HG02943 (cell line): ENCODE measurements around the gene EMP1.
"Not testable (repeated sequence)": the region's sequence is repeated elsewhere in the genome, so short reads cannot be mapped to it uniquely, and the experiment has no call there.

Experiments
- ATAC-seq: cut with Tn5 transposase; IDR thresholded peaks from one replicate; pipeline ENCODE4 v1.9.1; 2021; ENCODE audit warnings: mild to moderate bottlenecking, low read depth, moderate library complexity; ENCODE audit not compliant: unreplicated experiment

EMP1 gene

DNA sequence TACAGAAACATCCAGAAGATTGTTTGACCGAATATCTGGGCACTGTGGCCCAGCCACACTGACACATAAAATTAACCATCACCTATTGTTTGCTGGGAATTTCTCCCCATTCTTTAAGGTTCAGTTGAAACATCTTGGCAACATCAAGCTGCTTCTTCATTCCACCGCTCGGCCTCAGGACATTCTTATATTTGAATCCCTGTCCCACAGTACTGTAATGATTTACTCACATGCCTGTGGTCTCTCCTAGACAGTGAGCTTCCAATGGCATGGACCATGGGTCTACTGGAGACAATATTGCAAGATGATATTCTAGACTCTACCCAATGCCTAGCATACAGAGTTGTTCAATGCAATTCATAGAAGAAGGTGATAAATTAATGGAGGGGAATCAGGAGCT is 56.1 kb downstream of the EMP1 start:
- ATAC-seq, result no peak

DNA sequence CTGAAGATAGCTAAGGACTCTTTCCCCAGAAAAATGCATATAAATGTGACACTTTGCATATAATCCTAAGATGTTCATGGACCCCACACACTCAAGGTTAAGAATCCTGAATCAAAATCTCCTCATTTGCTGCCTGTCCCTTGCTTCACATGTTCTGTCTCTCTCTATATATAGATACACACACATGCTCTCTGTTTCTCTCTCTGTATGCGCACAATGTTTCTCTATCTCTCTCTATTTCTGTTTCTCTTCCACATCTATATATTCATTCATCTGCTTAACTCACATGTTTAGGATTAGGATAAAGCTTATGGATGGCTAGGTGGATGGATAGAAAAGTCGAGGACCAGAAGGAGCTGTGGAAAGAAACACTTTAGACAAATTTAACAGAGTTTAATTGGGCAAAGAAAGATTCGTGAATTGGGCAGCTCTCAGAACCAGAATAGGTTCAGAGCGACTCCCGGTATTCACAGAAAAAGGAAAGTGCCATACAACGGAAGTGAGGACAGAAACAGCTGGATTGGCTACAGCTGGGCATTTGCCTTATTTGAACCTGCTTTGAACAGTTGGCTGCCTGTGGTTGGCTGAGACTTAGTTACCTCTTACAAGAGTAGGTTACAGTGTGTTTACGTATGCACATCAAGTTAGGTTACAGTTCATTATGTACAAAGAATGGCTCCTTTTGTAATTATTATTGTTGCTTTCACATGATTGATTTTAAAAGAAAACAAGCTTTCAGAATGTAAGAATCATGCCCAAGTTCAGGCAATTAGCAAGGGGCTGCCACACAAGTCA is 57.6 kb downstream of the EMP1 start:
- ATAC-seq, result no peak

DNA sequence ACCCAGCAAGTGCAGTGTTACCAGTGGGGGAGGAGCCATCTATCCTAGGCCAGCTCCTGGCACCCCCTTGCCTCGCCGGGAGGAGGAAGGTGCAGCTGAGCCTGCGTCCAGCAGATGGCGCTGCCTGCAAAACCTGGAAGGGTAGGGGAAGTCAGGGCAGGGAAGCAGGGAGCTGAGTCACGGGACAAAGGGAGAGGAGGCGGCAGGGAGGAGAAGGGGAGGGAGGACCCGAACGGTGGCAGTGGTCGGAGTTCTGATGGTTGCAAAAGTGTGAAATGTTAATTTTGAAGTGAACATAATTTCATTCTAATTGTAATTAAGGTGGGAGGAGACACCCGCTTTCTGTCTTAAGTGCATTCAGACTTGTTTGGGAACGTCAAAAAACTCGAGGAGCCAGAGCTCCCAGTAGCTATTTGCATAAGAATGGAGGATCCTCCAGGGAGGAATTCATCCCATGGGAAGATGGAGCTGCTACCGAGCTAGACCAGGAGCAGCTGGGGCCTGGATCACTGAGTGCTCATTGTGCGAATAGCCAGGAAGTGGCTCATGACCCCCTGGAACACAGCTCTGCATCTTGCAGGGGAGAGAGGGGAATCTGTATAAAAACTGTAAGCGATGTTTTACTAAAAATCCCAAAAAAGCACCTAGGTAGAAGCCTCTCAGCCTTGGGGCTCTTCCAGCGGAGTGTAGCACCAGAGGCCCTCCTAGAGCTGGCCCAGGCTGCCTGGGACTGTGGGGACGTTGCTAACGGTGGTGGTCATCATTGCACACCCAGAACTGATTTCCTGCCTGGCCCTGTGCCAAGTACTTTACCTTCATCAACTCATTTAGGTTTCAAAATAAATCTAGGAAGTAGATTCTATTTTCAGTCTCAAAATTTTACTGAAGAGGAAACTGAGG is 59.5 kb downstream of the EMP1 start:
- ATAC-seq, result peak; percentile 85

DNA sequence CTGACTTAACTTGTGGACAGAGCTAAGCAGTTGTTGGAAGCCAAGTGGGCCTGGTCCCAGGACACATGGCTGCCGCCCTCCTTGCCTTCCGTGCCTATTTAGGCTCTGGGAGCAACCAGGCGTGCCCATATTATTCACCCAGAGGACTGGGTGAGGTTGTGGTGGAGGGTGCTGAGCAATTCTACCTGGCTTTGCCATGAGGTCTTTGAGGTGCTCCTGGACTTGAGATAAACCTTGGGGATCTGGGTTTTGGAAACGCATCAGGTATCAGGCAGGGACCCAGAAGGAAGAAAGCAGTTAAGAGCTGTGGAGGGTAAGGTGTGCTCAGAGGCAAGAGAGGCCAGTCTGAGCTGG is 60.1 kb downstream of the EMP1 start:
- no peak for ATAC-seq

DNA sequence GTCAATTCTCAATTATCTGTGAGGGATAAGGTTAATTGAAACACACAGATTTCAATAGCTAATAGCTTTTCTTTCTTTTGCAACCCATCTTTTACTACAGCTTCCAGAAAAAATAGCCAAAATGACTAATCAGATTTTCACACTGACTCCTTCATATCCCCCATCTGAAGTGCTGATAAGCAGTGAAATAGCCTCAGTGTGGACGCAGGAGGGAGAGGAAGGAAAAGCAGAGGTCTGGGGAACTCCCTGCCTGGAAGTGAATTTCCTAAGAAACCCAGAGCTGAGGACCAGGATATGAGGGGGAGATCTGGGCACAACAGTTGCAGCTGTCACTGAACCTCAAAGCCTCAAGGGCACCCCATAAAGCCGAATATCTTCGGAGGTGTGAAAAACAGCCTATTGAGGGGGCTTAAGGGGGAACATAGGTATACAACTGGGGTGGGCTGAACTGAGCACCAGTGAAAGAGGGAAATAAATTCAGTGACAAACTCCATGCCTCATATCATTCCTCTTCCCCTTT is 60.9 kb downstream of the EMP1 start:
- ATAC-seq, result no peak

DNA sequence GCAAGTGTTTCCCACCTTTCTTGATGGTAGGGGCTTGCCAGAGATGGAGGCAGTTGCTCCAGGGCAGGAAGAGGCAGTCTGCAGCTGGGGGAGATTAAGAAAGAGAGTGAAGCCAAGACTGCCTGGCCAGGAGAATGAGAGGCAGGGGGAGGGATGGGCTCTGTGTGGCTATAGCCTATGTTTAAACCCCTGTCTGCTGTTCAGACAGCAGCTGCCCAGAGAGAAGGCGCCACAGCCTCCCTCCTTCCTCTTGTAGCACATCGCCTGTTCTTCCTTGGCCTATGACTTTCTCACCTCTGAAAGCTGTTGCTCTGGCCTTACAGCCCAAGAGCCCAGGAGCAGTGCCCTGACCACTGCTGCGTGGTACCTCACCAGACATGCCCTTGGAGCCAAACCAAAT is 61.7 kb downstream of the EMP1 start:
- ATAC-seq, result no peak

DNA sequence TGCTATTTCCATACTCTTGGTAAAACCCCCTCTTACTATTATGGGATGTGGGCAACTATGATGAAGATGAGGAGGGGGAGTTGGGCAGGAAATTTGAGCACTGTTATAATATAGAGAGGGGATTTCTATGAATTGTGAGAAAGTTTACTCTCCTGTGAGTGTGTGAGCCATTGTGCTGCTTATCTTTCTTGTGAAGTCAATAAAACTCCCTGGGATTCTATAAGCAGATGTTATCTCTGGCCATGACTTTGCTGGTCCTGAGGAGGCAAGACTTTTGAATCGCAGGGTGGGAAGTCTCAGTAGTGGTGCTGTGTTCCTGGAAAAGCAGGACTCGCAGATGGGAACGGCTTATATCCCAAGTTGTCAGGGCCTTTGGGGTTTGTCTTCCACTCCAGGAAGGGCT is 62.2 kb downstream of the EMP1 start:
- ATAC-seq, result no peak

DNA sequence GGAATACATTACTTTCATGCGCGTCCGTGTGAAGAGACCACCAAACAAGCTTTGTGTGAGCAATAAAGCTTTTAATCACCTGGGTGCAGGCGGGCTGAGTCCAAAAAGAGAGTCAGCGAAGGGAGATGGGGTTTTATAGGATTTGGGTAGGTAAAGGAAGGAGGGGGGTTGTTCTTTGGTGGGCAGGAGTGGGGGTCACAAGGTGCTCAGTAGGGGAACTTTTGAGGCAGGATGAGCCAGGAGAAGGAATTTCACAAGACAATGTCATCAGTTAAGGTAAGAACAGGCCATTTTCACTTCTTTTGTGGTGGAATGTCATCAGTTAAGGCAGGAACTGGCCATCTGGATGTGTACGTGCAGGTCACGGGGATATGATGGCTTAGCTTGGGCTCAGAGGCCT is 63.1 kb downstream of the EMP1 start:
- ATAC-seq, result not testable (repeated sequence)

DNA sequence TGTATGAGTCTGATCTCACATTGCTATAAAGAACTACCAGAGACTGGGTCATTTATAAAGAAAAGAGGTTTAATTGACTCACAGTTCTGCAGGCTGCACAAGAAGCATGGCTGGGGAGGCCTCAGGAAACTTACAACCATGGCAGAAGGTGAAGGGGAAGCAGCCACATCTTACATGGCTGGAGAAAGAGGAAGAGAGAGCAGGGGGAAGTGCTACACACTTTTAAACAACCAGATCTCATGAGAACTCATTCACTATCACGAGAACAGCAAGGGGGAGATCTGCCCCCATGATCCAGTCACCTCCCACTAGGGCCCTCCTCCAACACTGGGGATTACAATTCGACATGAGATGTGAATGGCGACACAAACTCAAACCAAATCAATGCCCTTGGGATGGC is 71.3 kb downstream of the EMP1 start:
- not testable (repeated sequence) for ATAC-seq

DNA sequence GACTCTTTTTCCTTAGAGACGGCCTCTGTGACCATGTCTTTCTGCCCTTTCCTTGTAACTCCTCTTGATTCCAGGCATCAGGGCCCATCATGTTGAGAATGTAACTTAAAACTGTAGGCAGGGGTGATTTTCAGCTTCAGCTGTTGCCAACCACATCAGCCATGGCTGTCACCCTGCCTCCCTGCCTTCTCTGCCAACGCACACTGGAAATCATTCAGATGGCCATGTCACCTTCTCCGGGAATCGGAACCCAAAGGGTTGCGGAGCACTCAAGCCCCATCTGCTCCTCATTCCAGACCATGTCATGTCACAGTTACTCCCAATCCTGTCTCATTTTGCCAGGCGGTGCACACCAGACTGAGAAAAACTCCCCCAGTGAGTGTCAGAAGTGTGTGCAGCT is 72.1 kb downstream of the EMP1 start:
- ATAC-seq, result no peak
